ENCODE results near the gene NPAS2. TPM values are rescaled to one million over a fixed set of nuclear protein-coding genes. Genes with fewer than 3 reads are reported as not detected.
A peak's percentile ranks its signal among the peaks of the same experiment; 100 is the strongest.

The NPAS2 gene
- total and polyA plus RNA-seq, 2 donors from 2014 or later = 8.4 to 44.5 TPM

DNA sequence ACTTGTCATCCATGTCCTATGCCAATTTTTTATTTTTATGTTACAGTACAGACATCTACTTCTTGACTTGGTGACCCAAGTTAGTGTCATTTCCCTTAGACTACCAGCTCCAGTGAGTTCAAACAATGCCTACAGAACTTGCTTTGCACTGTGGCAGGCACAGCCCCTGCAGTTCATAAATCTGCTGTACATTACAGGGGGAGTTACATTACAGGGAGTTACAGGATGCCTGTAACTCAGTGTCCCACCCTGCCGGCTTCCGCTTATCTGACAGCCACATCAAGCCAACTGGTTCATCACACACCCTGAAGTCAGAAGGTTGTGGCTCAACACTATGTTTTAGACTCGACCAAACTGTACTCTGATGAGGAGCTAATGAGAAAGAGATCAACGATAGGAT is 7.8 kb upstream of the NPAS2 start:
- DNase-seq = peak in 4 of 5 donors; percentile 69 to 88 (median 82)
- intact Hi-C loops (cut with DNase I) = no loop called here
- no peak overlapping the region for H3K4me3 ChIP-seq (ENCODE audit: low read length in 3 of 3)
- no peaks in the 10 kb centered on the region for H3K27me3 ChIP-seq (ENCODE audit: control insufficient read depth, insufficient read depth, low read length)
- no peaks in the 10 kb centered on the region for H3K4me1 ChIP-seq (ENCODE audit: control insufficient read depth in 2 of 3, insufficient read depth in 2 of 3, low read depth in 1 of 3, low read length in 3 of 3)
- no peak for FAIRE-seq
- H3K9me3 ChIP-seq (ENCODE audit: control insufficient read depth in 2 of 3, insufficient read depth in 1 of 3, low read length in 3 of 3) = no peaks in the 10 kb centered on the region
- H3K36me3 ChIP-seq (ENCODE audit: control insufficient read depth in 2 of 3, insufficient read depth in 3 of 3, low read length in 3 of 3) = no peaks in the 10 kb centered on the region
- H3K27ac ChIP-seq (ENCODE audit: low read depth in 2 of 2, low read length in 2 of 2) = no peak overlapping the region
- H3K9ac ChIP-seq (ENCODE audit: low read length in 3 of 3) = no peak overlapping the region
- TF ChIP-seq, protein P1, sequence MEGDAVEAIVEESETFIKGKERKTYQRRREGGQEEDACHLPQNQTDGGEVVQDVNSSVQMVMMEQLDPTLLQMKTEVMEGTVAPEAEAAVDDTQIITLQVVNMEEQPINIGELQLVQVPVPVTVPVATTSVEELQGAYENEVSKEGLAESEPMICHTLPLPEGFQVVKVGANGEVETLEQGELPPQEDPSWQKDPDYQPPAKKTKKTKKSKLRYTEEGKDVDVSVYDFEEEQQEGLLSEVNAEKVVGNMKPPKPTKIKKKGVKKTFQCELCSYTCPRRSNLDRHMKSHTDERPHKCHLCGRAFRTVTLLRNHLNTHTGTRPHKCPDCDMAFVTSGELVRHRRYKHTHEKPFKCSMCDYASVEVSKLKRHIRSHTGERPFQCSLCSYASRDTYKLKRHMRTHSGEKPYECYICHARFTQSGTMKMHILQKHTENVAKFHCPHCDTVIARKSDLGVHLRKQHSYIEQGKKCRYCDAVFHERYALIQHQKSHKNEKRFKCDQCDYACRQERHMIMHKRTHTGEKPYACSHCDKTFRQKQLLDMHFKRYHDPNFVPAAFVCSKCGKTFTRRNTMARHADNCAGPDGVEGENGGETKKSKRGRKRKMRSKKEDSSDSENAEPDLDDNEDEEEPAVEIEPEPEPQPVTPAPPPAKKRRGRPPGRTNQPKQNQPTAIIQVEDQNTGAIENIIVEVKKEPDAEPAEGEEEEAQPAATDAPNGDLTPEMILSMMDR (IDR thresholded peaks at IDR 0.05; ENCODE audit: borderline replicate concordance, extremely low read depth, insufficient read depth) = no peak

DNA sequence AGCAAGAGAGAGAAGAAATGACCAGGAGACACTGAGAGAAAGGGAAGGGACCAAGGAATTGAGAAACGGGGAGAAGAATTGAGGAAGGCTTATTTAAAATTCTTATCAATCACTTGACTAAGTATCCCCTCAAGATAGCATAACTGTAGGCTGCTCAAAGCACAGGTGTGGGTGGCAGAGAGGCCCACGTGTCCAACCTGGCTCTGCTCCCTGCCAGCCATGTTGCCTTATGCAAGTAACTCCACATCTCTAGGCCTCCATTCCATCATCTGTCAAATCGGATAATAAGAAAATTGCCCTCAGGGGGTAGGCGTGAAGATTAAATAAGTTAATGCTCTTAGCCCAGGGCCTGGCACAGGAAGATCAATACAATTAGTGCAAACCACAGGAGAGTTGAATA is 7.4 kb upstream of the NPAS2 start:
- Histone ChIP-seq H3K9ac (ENCODE audit: low read length in 3 of 3) (no peak overlapping the region), H3K27ac (ENCODE audit: low read depth in 2 of 2, low read length in 2 of 2) (no peak overlapping the region), H3K27me3 (ENCODE audit: control insufficient read depth, insufficient read depth, low read length) (no peaks in the 10 kb centered on the region), H3K9me3 (ENCODE audit: control insufficient read depth in 2 of 3, insufficient read depth in 1 of 3, low read length in 3 of 3) (no peaks in the 10 kb centered on the region), H3K4me1 (ENCODE audit: control insufficient read depth in 2 of 3, insufficient read depth in 2 of 3, low read depth in 1 of 3, low read length in 3 of 3) (no peaks in the 10 kb centered on the region), H3K4me3 (ENCODE audit: low read length in 3 of 3) (no peak overlapping the region), H3K36me3 (ENCODE audit: control insufficient read depth in 2 of 3, insufficient read depth in 3 of 3, low read length in 3 of 3) (no peaks in the 10 kb centered on the region)
- TF ChIP-seq, protein P1 (IDR thresholded peaks at IDR 0.05; ENCODE audit: borderline replicate concordance, extremely low read depth, insufficient read depth) = no peak
- DNase-seq = no peak
- FAIRE-seq = no peak
- intact Hi-C loops (cut with DNase I) = no loop called here

DNA sequence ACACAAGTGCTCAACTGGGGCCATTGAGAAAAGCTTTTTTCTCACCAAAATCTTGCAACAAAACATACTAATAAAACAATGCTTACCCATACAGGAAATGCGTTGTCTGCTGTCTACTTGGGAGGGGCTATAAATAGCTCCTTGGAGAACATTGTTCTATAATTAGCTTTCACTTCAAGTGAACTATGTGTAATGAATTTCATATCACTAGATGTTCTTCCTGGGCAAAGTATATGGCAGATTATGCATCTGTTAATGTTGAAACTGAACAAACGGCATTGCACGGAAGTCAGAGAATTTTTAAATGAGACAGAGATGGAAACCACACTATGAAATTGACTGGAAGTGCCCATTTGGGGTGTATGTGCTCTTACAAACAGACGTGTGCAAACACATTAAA is 6.4 kb upstream of the NPAS2 start:
- no peaks in the 10 kb centered on the region for H3K27me3 ChIP-seq (ENCODE audit: control insufficient read depth, insufficient read depth, low read length)
- no peaks in the 10 kb centered on the region for H3K36me3 ChIP-seq (ENCODE audit: control insufficient read depth in 2 of 3, insufficient read depth in 3 of 3, low read length in 3 of 3)
- no peak overlapping the region for H3K9ac ChIP-seq (ENCODE audit: low read length in 3 of 3)
- H3K4me1 ChIP-seq (ENCODE audit: control insufficient read depth in 2 of 3, insufficient read depth in 2 of 3, low read depth in 1 of 3, low read length in 3 of 3) = no peaks in the 10 kb centered on the region
- H3K4me3 ChIP-seq (ENCODE audit: low read length in 3 of 3) = no peak overlapping the region
- no peak overlapping the region for H3K27ac ChIP-seq (ENCODE audit: low read depth in 2 of 2, low read length in 2 of 2)
- FAIRE-seq (no peak), DNase-seq (peak in 1 of 5 donors; percentile 49)
- H3K9me3 ChIP-seq (ENCODE audit: control insufficient read depth in 2 of 3, insufficient read depth in 1 of 3, low read length in 3 of 3) = no peaks in the 10 kb centered on the region
- intact Hi-C loops (cut with DNase I) = no loop called here
- TF ChIP-seq, protein P1 (IDR thresholded peaks at IDR 0.05; ENCODE audit: borderline replicate concordance, extremely low read depth, insufficient read depth) = no peak

- TF ChIP-seq, protein P1 (IDR thresholded peaks at IDR 0.05; ENCODE audit: borderline replicate concordance, extremely low read depth, insufficient read depth) = no peak
- intact Hi-C loops (cut with DNase I) = no loop called here
- Histone ChIP-seq H3K4me1 (ENCODE audit: control insufficient read depth in 2 of 3, insufficient read depth in 2 of 3, low read depth in 1 of 3, low read length in 3 of 3) (no peaks in the 10 kb centered on the region), H3K27ac (ENCODE audit: low read depth in 2 of 2, low read length in 2 of 2) (no peak overlapping the region), H3K36me3 (ENCODE audit: control insufficient read depth in 2 of 3, insufficient read depth in 3 of 3, low read length in 3 of 3) (no peaks in the 10 kb centered on the region), H3K27me3 (ENCODE audit: control insufficient read depth, insufficient read depth, low read length) (no peaks in the 10 kb centered on the region), H3K4me3 (ENCODE audit: low read length in 3 of 3) (no peak overlapping the region), H3K9me3 (ENCODE audit: control insufficient read depth in 2 of 3, insufficient read depth in 1 of 3, low read length in 3 of 3) (no peaks in the 10 kb centered on the region), H3K9ac (ENCODE audit: low read length in 3 of 3) (no peak overlapping the region)
- FAIRE-seq (no peak), DNase-seq (no peak)
Measured at GRCh38 chr2:100814043-100814442, 5.9 kb upstream of the NPAS2 start.
